ENCODE results near the gene KCNIP2.

DNA sequence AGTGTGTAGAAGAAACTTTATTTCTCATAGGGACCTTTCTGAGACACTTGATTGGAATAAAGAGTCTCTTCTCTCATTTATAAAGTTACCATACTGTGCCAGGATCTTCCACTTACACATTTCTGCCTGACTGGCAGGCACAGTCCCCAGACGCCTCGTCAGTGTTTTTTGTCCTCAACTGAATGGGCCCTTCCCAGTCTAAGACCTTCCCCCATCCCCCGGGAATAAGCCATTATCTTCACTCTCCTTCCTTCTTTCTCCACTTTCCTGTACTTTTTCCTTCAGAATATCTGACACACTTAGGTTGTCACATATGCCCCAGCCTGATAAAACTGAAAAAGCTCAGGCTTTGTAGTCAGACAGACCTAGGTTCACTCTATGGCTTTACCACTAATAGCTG is 35.3 kb upstream of the KCNIP2 start:
- no peak for TF ChIP-seq EP300 (IDR thresholded peaks at IDR 0.05)
- TF ChIP-seq, protein P1, sequence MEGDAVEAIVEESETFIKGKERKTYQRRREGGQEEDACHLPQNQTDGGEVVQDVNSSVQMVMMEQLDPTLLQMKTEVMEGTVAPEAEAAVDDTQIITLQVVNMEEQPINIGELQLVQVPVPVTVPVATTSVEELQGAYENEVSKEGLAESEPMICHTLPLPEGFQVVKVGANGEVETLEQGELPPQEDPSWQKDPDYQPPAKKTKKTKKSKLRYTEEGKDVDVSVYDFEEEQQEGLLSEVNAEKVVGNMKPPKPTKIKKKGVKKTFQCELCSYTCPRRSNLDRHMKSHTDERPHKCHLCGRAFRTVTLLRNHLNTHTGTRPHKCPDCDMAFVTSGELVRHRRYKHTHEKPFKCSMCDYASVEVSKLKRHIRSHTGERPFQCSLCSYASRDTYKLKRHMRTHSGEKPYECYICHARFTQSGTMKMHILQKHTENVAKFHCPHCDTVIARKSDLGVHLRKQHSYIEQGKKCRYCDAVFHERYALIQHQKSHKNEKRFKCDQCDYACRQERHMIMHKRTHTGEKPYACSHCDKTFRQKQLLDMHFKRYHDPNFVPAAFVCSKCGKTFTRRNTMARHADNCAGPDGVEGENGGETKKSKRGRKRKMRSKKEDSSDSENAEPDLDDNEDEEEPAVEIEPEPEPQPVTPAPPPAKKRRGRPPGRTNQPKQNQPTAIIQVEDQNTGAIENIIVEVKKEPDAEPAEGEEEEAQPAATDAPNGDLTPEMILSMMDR (IDR thresholded peaks at IDR 0.05), result no peak
- TF ChIP-seq POLR2A (IDR thresholded peaks at IDR 0.05; ENCODE audit: low read depth), result no peak
- TF ChIP-seq POLR2AphosphoS5 (IDR thresholded peaks at IDR 0.05), result no peak

Data from esophagus muscularis mucosa (tissue), 4 donors.